Renal cortical epithelial cell (primary cell): ENCODE results near the gene MYBL2. TPM values are rescaled to one million over a fixed set of nuclear protein-coding genes. Genes with fewer than 3 reads are reported as not detected.
A peak's percentile ranks its signal among the peaks of the same experiment; 100 is the strongest.
"Not testable (repeated sequence)": the region's sequence is repeated elsewhere in the genome, so short reads cannot be mapped to it uniquely, and the experiment has no call there.

Experiments
- DNase-seq: peaks from one replicate; pipeline ENCODE4 v3.0.0-alpha.2; 2011; ENCODE audit warnings: low read depth
- total RNA-seq: library from RNA; depleted of rRNA; stranded (reverse); fragments of >200 nt; gene quantifications from 2 replicates; pipeline ENCODE4 v1.2.3, GENCODE V29; 2014

Gene MYBL2
- total RNA-seq = 0.80 and 14.2 TPM in 2 replicates

- DNase-seq = no peak
Observed at GRCh38 chr20:43666376-43667328, at the start of gene MYBL2. TSS of gene MYBL2 (plus strand) at chr20:43667114. CDS start at chr20:43667284, 170 bp downstream.

DNA sequence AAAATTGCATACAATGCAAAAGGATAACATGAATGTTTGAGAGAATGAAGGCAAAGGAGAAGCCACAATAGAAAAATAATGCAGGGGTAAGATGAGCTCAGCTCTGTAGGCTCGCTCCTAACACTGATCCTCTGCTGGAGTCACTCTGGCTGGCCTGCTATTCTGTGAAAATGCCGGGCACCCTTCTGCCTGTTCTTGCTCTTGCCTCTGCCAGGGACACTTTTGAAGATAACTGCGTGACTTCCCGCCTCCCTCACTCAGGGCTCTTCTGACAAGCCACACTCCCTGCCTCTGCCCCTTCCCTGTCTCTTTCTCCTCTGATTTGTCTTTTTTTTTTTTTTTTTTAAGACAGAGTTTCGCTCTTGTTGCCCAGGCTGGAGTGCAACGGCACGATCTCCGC lies 35.3 kb upstream of the MYBL2 start:
- DNase-seq = no peak

DNA sequence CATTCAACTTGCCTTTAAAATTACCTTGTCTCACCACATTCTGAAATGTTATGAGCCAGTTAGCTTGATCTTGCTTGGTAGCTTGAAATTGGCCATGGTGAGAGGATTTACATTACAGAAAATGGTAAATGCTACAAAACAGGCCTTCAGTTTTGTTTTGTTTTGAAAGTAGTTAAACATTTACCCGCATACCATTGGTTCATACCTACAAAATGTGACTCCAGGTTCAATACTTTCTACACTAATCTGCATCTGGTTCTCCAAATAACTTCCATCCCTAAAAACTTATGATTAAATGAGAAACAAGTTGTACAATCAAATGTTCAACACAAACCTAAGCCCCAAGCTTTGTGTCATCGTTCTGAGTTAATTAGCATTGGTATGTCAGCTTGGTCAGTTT lies 30.5 kb upstream of the MYBL2 start:
- DNase-seq = peak; percentile 43

GRCh38 chr20:43642548-43642947 lies 24.4 kb upstream of the MYBL2 start:
- DNase-seq = no peak

DNA sequence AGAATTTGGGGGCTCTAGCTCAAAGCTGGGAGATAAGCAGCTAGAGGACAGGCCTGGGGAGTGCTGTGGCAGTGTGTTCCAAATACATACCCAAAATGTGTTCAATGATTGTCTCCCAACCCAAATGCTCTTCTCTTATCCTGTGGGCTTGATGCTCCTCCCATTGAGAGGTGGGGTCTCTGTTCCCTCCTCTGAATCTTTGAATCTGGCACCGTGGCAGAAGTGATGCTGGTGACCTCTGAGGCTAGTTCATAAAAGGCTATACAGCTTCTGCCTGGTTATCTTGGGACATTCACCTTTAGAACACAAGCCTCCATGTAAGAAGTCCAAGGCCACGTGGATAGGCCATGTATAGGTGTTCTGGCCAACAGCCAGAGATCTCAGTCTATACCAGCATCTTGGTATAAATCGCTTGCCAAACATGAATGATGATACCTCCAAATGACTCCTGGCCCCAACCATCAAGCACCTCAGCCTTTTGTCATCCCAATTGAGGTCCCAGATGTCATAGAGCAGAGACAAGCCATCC lies 15.9 kb upstream of the MYBL2 start:
- DNase-seq = no peak

DNA sequence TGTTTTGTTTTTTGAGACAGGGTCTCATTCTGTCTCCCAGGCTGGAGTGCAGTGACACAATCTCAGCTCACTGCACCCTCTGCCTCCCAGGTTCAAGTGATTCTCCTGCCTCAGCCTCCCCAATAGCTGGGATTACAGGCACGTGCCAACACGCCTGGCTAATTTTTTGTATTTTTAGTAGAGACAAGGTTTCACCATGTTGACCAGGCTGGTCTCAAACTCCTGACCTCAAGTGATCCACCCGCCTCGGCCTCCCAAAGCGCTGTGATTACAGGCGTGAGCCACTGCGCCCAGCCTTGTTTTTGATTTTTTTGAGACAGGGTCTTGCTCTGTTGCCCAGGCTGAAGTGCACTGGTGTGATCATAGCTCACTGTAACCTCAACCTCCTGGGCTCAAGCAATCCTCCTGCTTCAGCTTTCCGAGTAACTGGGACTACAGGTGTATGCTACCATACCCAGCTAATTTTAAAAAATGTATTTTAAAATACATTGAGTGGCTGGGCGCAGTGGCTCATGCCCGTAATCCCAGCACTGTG lies 15.2 kb upstream of the MYBL2 start:
- DNase-seq = not testable (repeated sequence)

DNA sequence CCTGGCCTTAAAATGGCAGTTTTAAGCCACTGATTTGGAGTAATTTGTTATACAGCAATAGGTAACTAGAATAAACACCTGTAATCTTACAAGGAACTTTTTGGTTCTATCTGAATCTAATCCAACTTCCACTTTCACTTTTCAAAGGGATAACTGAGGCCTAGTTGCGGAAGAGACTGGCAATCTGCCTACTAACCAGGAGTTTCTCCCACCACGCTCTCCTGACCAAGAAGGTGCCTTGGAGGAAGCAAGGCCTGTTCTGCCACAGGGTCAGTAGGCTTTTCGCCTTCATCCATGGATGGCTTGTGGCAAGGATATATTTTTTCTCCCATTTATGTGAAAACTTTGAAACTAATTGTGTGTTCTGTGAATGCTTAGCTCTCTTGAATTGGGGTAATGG lies 12.9 kb upstream of the MYBL2 start:
- no peak for DNase-seq

GRCh38 chr20:43655176-43655575 lies 11.7 kb upstream of the MYBL2 start:
- DNase-seq = not testable (repeated sequence)

DNA sequence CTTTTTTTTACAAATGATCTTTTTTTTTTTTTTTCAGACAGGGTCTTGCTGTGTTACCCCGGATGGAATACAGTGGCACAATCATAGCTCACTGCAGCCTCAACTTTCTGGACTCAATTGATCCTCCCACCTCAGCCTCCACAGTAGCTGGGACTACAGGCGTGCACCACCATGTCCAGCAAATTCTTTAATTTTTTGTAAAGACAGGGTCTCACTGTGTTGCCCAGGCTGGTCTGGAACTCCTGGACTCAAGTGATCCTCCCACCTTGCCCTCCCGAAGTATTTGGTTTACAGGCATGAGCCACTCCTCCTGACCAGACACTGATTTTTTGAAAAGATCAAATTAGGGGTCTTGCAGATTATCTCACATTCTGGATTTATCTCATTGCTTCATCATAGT lies 11.0 kb upstream of the MYBL2 start:
- no peak for DNase-seq

DNA sequence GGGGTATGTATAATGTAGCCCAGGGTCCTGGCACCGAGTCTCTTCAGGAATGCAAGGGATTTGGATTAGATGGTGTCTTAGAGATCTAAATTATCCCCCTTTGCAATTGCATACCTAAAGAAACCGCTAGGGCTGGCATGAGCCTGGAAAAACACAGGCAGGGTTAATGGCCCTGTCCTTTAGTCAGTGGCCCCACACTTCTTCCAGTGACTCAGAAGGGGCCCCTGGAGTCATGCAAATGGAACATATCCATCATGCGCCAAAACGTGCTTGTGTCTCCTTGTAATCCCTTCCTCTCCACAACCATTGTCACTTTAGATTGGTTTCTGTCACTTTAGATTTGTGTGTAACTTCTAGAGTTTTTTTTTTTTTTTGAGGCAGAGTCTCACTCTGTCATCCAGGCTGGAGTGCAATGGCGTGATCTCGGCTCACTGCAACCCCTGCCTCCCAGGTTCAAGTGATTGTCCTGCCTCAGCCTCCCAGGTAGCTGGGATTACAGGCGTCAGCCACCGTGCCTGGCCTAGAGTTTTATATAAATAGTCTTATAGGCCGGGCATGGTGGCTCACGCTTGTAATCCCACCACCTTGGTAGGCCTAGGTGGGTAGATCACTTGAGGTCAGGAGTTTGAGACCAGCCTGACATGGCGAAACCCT lies 8.7 kb upstream of the MYBL2 start:
- peak; percentile 46 for DNase-seq

DNA sequence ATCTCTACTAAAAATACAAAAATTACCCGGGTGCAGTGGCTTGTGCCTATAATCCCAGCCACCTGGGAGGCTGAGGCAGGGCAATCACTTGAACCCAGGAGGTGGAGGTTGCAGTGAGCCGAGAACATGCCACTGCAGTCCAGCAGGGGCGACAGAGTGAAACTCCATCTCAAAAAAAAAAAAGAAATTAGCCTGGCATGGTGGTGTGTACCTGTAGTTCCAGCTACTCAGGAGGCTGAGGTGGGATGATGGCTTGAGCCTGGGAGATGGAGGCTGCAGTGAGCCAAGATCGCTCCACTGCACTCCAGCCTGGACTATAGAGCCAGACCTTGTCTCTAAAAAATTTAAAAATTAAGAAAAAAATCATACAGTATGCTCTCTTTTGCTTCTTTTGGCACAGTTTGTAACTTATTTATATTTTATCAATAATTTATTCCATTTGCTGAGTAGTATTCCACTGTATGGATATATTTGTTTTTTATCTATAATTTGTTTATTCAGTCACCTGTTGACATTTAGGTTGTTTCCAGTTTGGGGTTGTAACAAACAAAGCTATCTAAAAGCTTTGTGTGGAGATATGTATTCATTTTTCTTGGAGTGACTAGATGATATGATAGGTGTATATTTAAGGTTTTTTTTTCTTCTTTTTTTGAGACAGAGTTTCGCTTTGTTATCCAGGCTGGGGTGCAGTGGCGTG lies 8.0 kb upstream of the MYBL2 start:
- DNase-seq = no peak

GRCh38 chr20:43662943-43663655 lies 3.8 kb upstream of the MYBL2 start:
- peak; percentile 33 for DNase-seq

- no peak for DNase-seq
Observed at GRCh38 chr20:43665466-43666176, 1.3 kb upstream of the MYBL2 start.

- no peak for DNase-seq
Observed at GRCh38 chr20:43667341-43668132, 623 bp downstream of the MYBL2 start.

GRCh38 chr20:43669332-43669731 lies 2.4 kb downstream of the MYBL2 start:
- DNase-seq = peak; percentile 85

DNA sequence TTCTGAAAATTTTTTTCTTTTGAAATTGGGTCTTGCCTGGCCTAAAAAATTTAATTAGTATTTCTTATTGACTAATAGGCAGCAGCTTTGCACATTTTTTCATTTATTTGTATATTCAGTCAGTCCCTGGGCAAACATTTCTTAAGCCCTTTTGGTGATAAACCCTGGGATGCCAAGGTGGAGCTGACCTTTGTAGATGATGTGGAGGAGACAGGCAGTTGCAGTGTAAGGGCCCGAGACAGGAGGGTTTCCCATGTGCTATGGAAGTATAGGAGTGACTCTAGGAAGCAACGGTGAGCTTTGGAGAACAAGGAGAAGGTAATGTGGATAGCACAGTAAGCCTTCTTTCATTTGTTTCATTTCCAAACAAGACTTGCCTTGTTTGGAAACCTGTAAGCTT lies 3.5 kb downstream of the MYBL2 start:
- no peak for DNase-seq

GRCh38 chr20:43676368-43676767 lies 9.5 kb downstream of the MYBL2 start:
- no peak for DNase-seq

DNA sequence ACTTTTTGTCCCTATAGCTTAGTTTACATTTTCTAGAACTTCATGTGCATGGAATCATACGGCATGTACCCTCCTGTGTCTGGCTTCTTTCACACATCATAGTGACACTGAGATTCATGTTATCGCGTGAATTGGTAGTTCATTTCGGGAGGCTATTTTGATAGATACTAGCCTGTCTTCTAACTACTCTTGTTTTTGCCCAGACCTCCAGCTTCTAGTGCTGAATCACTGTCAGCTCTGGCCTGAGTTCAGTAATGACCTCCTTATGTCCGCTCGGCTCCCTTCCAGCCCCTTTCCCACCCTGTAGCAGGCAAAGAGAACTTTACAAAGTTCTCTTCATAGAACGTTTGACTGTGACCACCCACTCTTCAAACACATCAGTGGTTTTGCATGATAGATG lies 14.1 kb downstream of the MYBL2 start:
- no peak for DNase-seq

DNA sequence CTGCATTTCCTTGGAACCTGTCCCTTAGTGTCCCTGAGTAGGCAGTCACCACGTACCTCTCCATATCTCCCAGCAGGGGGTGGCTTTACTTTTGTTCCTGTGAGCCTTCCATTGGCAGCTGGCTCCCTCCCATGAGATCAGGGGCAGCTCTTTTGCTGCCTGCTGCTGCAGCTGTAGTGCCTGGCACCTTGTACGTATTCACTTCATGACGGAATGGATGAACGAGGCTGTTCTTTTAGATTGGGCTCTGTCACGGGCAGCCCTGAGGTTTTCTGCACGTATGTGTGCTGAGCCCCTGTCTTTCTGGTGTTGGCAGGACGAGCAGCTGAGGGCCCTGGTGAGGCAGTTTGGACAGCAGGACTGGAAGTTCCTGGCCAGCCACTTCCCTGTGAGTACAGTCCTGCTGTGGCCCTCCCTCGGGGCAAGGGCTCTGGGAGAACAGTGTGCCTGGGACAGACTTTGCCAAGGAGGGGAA lies 14.6 kb downstream of the MYBL2 start:
- DNase-seq = no peak

DNA sequence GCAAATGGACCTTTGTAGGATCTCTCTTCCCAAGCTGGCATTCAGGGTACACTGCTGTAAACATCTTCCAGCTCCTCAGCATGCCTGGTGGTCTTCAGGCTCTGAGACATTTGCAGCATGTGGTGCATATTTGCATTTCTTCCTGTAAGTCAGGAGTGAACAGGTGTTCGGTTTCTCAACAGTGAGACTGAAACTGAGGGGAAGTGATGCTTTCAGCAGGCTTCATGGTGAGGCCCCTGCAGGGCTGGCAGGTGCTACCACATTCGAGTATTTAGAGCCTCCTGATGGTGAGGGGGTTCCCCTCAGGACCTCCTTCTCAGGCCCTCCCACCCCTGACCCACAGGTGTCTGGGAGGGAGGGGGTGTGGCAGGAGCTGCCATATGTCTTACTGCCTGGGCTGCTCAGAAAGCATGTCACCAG lies 15.1 kb downstream of the MYBL2 start:
- no peak for DNase-seq
